Measurements from ENCODE around the gene ADORA3. TPM values are rescaled to one million over a fixed set of nuclear protein-coding genes. Genes with fewer than 3 reads are reported as not detected.
A peak's percentile ranks its signal among the peaks of the same experiment; 100 is the strongest.

ADORA3 gene
- total and polyA plus RNA-seq, 2 donors (not counting 3 experiments of a cell fraction or from before 2014, with no cell fraction given): 0.31 TPM; not detected in 1

DNA sequence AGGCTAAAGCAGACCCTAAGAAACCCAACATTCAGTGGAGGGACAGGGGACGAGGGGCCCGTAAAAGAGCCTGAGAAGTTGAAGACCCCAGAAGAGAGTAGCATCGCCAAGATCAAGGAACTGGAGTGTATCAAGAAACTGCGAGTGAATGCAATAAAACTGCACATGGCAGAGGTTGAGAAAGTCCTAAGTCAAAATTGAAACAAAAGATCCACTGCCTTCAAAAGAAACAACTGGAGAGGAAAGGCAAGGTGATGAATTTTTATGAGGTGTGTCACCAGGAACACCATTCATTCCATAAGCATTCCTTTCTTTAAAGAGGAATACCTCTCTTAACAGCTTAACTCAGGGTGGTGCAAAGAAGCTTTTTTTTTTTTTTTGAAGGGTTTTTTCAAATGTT is 38.3 kb upstream of the ADORA3 start:
- ChIA-PET POLR2A (no interaction called here), CTCF (no interaction called here)
- Histone ChIP-seq H2AFZ (ENCODE audit: low read depth, low read length) (no peak overlapping the region), H3K4me1 (ENCODE audit: control insufficient read depth, extremely low read depth, insufficient read depth, low read length) (peaks cover 2% of the 10 kb centered on the region), H3K79me2 (ENCODE audit: control insufficient read depth, insufficient read depth, low read length) (no peaks in the 10 kb centered on the region), H3K9me1 (replicated peaks; ENCODE audit: control insufficient read depth, extremely low read depth, insufficient read depth, low read length) (no peaks in the 10 kb centered on the region), H4K20me1 (replicated peaks; ENCODE audit: control insufficient read depth, extremely low read depth, insufficient read depth, low read length) (no peaks in the 10 kb centered on the region), H3K4me3 (replicated peaks in 1 of 3; ENCODE audit: insufficient read depth in 1 of 3, low read depth in 1 of 3, low read length in 3 of 3) (no peak overlapping the region), H3K9ac (replicated peaks; ENCODE audit: extremely low read depth, insufficient read depth, low read length) (no peak overlapping the region), H3K36me3 (ENCODE audit: control insufficient read depth in 2 of 2, extremely low read depth in 1 of 2, insufficient read depth in 2 of 2, low read length in 2 of 2) (no peaks in the 10 kb centered on the region), H3K27ac (ENCODE audit: insufficient read depth, low read depth, low read length) (no peak overlapping the region), H3K9me3 (replicated peaks; ENCODE audit: control insufficient read depth, insufficient read depth, low read length) (no peaks in the 10 kb centered on the region), H3K4me2 (ENCODE audit: insufficient read depth, low read length) (peak overlapping the region; percentile 22), H3K27me3 (ENCODE audit: control insufficient read depth in 2 of 2, insufficient read depth in 2 of 2, low read length in 2 of 2) (peaks cover 6 to 7% of the 10 kb centered on the region in 2 experiments)
- dilution Hi-C loops (cut with MboI; ENCODE audit: extremely low pct_ligation_motif_present, low sequenced_read_pairs) (no loop called here), intact Hi-C loops (cut with micrococcal nuclease) (no loop called here)
- BruUV-seq (replicated peaks): no TSS peak
- DNase-seq (ENCODE audit: low read depth, low spot score) (no peak), FAIRE-seq (no peak)
- TF ChIP-seq MYC (IDR thresholded peaks at IDR 0.05; ENCODE audit: low read depth, low read length) (no peak), GATA2 (IDR thresholded peaks at IDR 0.05; ENCODE audit: insufficient read depth, insufficient read length, low read depth, low read length) (no peak), POLR2AphosphoS5 (IDR thresholded peaks at IDR 0.05; ENCODE audit: insufficient read depth, low read depth, low read length) (no peak), FOS (IDR thresholded peaks at IDR 0.05; ENCODE audit: borderline replicate concordance, insufficient read depth, low read length) (no peak)
- TF ChIP-seq, protein P1, sequence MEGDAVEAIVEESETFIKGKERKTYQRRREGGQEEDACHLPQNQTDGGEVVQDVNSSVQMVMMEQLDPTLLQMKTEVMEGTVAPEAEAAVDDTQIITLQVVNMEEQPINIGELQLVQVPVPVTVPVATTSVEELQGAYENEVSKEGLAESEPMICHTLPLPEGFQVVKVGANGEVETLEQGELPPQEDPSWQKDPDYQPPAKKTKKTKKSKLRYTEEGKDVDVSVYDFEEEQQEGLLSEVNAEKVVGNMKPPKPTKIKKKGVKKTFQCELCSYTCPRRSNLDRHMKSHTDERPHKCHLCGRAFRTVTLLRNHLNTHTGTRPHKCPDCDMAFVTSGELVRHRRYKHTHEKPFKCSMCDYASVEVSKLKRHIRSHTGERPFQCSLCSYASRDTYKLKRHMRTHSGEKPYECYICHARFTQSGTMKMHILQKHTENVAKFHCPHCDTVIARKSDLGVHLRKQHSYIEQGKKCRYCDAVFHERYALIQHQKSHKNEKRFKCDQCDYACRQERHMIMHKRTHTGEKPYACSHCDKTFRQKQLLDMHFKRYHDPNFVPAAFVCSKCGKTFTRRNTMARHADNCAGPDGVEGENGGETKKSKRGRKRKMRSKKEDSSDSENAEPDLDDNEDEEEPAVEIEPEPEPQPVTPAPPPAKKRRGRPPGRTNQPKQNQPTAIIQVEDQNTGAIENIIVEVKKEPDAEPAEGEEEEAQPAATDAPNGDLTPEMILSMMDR (IDR thresholded peaks at IDR 0.05; ENCODE audit: extremely low read depth in 1 of 2, insufficient read depth in 1 of 2, low read depth in 1 of 2, low read length in 2 of 2): no peak
- TF ChIP-seq, protein P2, sequence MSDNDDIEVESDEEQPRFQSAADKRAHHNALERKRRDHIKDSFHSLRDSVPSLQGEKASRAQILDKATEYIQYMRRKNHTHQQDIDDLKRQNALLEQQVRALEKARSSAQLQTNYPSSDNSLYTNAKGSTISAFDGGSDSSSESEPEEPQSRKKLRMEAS (IDR thresholded peaks at IDR 0.05; ENCODE audit: insufficient read depth, insufficient read length): no peak
